ENCODE measurements around the gene CFAP20DC. TPM values are rescaled to one million over a fixed set of nuclear protein-coding genes. Genes with fewer than 3 reads are reported as not detected.

The CFAP20DC gene
- total and polyA plus RNA-seq, 2 of the 13 experiments (the other 11 are each of a cell fraction or from before 2014, with no cell fraction given) = not detected

GRCh38 chr3:58897646-58898045, 152.2 kb downstream of the CFAP20DC start:
- Histone ChIP-seq H3K79me2 (ENCODE audit: insufficient read depth, low read length) (no peaks in the 10 kb centered on the region), H3K9ac (ENCODE audit: insufficient read depth, low read depth, low read length) (no peak overlapping the region), H3K36me3 (replicated peaks in 1 of 2; ENCODE audit: control insufficient read depth in 1 of 2, insufficient read depth in 2 of 2, low read length in 2 of 2) (no peaks in the 10 kb centered on the region), H2AFZ (ENCODE audit: low read length) (no peak overlapping the region), H3K27me3 (ENCODE audit: control insufficient read depth in 1 of 2, insufficient read depth in 2 of 2, low read length in 2 of 2) (no peaks in the 10 kb centered on the region), H4K20me1 (ENCODE audit: insufficient read depth, low read length) (no peaks in the 10 kb centered on the region), H3K4me3 (replicated peaks in 1 of 3; ENCODE audit: insufficient read depth in 1 of 3, low read depth in 2 of 3, low read length in 3 of 3) (no peak overlapping the region), H3K4me1 (ENCODE audit: insufficient read depth, low read length) (no peaks in the 10 kb centered on the region), H3K4me2 (ENCODE audit: low read depth, low read length) (no peak overlapping the region), H3K27ac (ENCODE audit: extremely low read length, insufficient read depth, low read length) (no peak overlapping the region), H3K9me3 (ENCODE audit: low read length) (peaks cover 3% of the 10 kb centered on the region; the same call in 1 of the 2 replicates)
- ChIA-PET CTCF (ENCODE audit: low intra/inter-chr PET ratio, low total read pairs) (no interaction called here), POLR2A (no interaction called here)
- DNase-seq (ENCODE audit: low spot score) (no peak), FAIRE-seq (no peak), ATAC-seq (no peak)
- WGBS (ENCODE audit: low lambda C conversion rate) = 26% methylated on average over 4 of the region's 4 CpGs
- TF ChIP-seq TFE3 (CRISPR knock-in tag; IDR thresholded peaks at IDR 0.05) (no peak), ZNF576 (CRISPR knock-in tag; IDR thresholded peaks at IDR 0.05) (no peak), ZNF501 (CRISPR knock-in tag; IDR thresholded peaks at IDR 0.05) (no peak), E2F2 (CRISPR knock-in tag; IDR thresholded peaks at IDR 0.05; ENCODE audit: borderline replicate concordance) (no peak), NCOA5 (CRISPR knock-in tag; IDR thresholded peaks at IDR 0.05) (no peak), TBX2 (CRISPR knock-in tag; IDR thresholded peaks at IDR 0.05; ENCODE audit: borderline replicate concordance) (no peak), ZNF710 (CRISPR knock-in tag; IDR thresholded peaks at IDR 0.05; ENCODE audit: borderline replicate concordance) (no peak), ZNF580 (CRISPR knock-in tag; IDR thresholded peaks at IDR 0.05; ENCODE audit: borderline replicate concordance, low read depth) (no peak), RORA (CRISPR knock-in tag; IDR thresholded peaks at IDR 0.05) (no peak), EED (CRISPR knock-in tag; IDR thresholded peaks at IDR 0.05) (no peak), ZSCAN29 (CRISPR knock-in tag; conservative IDR thresholded peaks at IDR 0.05) (no peak), SALL1 (CRISPR knock-in tag; IDR thresholded peaks at IDR 0.05) (no peak), ZNF331 (CRISPR knock-in tag; IDR thresholded peaks at IDR 0.05) (no peak), ZNF530 (CRISPR knock-in tag; IDR thresholded peaks at IDR 0.05; ENCODE audit: low read depth) (no peak), NR1H2 (CRISPR knock-in tag; IDR thresholded peaks at IDR 0.05; ENCODE audit: borderline replicate concordance, low read depth) (no peak), HIC2 (CRISPR knock-in tag; IDR thresholded peaks at IDR 0.05; ENCODE audit: low read depth) (no peak)
- no TSS peak for BruUV-seq (replicated peaks)
- in situ Hi-C loops (cut with HindIII; ENCODE audit: extremely low pct_ligation_motif_present, low pct_unique_long_range_greater_than_20kb) = no loop called here
- intact Hi-C loops (cut with micrococcal nuclease; ENCODE audit: unreplicated experiment) = no loop called here

Data from HepG2 (cell line).